ENCODE data around the gene URI1.

URI1 gene

GRCh38 chr19:29992233-29992867 is 50.3 kb downstream of the URI1 start:
- peaks cover 16% of the 10 kb centered on the region for H3K36me3 ChIP-seq
- DNase-seq, result no peak
- no peaks in the 10 kb centered on the region for H3K9me3 ChIP-seq (ENCODE audit: severe bottlenecking)

DNA sequence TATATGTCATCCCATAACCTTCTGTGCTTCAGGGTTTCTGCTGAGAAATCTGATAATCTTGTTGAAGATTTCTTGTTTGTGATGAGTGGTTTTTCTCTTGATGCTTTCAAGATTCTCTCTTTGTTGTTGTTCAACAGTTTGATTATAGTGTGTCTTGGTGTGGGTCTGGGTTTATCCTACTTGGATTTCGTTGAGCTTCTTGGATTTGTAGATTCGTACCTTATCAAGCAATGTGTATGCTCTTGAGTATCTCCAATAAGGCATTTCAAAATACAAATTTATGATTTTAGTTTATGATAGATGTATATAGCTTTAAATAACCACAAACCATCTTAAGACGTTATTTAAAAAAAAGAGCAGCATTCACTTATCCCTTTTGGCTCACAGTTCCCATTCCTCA is 57.5 kb downstream of the URI1 start:
- no peaks in the 10 kb centered on the region for H3K9me3 ChIP-seq (ENCODE audit: severe bottlenecking)
- H3K4me3 ChIP-seq (ENCODE audit: low read depth, low read length), result no peak overlapping the region
- no peak overlapping the region for H3K27ac ChIP-seq
- TF ChIP-seq, protein P1, sequence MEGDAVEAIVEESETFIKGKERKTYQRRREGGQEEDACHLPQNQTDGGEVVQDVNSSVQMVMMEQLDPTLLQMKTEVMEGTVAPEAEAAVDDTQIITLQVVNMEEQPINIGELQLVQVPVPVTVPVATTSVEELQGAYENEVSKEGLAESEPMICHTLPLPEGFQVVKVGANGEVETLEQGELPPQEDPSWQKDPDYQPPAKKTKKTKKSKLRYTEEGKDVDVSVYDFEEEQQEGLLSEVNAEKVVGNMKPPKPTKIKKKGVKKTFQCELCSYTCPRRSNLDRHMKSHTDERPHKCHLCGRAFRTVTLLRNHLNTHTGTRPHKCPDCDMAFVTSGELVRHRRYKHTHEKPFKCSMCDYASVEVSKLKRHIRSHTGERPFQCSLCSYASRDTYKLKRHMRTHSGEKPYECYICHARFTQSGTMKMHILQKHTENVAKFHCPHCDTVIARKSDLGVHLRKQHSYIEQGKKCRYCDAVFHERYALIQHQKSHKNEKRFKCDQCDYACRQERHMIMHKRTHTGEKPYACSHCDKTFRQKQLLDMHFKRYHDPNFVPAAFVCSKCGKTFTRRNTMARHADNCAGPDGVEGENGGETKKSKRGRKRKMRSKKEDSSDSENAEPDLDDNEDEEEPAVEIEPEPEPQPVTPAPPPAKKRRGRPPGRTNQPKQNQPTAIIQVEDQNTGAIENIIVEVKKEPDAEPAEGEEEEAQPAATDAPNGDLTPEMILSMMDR (IDR thresholded peaks at IDR 0.05; ENCODE audit: low read depth, low read length), result no peak
- DNase-seq, result no peak
- H3K27me3 ChIP-seq (ENCODE audit: insufficient read depth, low read depth, severe bottlenecking), result no peaks in the 10 kb centered on the region
- no peaks in the 10 kb centered on the region; the same call in 1 of the 2 replicates for H3K36me3 ChIP-seq

More at GRCh38 chr19:29992233-29992867, 50.3 kb downstream of the URI1 start:
- Histone ChIP-seq H3K27me3 (ENCODE audit: insufficient read depth, low read depth, severe bottlenecking) (no peaks in the 10 kb centered on the region), H3K4me3 (ENCODE audit: low read depth, low read length) (no peak overlapping the region), H3K27ac (no peak overlapping the region)
- TF ChIP-seq, protein P1 (IDR thresholded peaks at IDR 0.05; ENCODE audit: low read depth, low read length), result no peak

- H3K27ac ChIP-seq, result no peak overlapping the region
- H3K27me3 ChIP-seq (ENCODE audit: insufficient read depth, low read depth, severe bottlenecking), result no peaks in the 10 kb centered on the region
- no peak overlapping the region for H3K4me3 ChIP-seq (ENCODE audit: low read depth, low read length)
- no peaks in the 10 kb centered on the region for H3K9me3 ChIP-seq (ENCODE audit: severe bottlenecking)
- no peak for DNase-seq
- H3K36me3 ChIP-seq, result peaks cover 1% of the 10 kb centered on the region
- TF ChIP-seq, protein P1 (IDR thresholded peaks at IDR 0.05; ENCODE audit: low read depth, low read length), result no peak
Measured at GRCh38 chr19:30000862-30001261, 58.8 kb downstream of the URI1 start.

DNA sequence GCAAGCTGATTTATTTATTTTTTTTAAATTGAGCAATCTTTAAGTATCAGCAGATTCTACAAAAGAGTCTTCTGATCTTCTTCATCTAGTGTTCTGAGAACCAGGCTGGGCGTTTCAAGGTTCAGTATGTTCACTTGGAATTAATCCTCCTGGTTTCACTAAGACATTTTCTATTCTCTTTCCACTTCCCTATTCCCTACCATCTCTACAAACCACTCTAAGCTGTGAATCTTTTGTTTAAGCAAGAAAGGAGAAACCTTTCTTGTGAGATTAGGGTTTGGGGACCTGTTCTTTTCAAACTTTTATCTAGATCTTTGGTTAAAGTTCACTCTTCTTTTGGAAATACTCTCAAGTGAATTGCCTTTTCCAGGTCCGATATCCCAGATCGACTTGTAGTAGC is 59.3 kb downstream of the URI1 start:
- no peak overlapping the region for H3K27ac ChIP-seq
- H3K9me3 ChIP-seq (ENCODE audit: severe bottlenecking), result no peaks in the 10 kb centered on the region
- H3K36me3 ChIP-seq, result peaks cover 6% of the 10 kb centered on the region
- H3K27me3 ChIP-seq (ENCODE audit: insufficient read depth, low read depth, severe bottlenecking), result no peaks in the 10 kb centered on the region
- no peak for DNase-seq
- TF ChIP-seq, protein P1 (IDR thresholded peaks at IDR 0.05; ENCODE audit: low read depth, low read length), result no peak
- no peak overlapping the region for H3K4me3 ChIP-seq (ENCODE audit: low read depth, low read length)

DNA sequence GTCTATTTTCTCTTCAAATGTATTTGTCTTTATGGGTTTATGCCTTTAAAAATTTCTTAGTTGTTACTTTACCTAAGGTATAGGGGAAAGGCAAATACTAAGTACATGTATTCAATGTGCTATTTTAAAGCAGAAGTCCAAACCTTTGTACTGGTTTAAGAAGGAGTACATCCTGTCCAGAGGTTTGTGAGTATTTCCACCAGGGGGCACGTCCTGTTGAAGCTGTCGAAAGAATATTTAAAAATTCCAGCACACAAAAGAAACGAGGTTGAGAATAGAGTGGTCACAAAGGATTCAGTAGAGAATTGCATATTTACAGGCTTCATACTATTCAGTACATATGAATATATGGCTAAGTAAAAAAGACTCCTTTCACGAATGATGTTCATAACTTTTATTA is 59.8 kb downstream of the URI1 start:
- H3K27me3 ChIP-seq (ENCODE audit: insufficient read depth, low read depth, severe bottlenecking), result no peaks in the 10 kb centered on the region
- no peak for DNase-seq
- TF ChIP-seq, protein P1 (IDR thresholded peaks at IDR 0.05; ENCODE audit: low read depth, low read length), result no peak
- no peak overlapping the region for H3K27ac ChIP-seq
- no peak overlapping the region for H3K4me3 ChIP-seq (ENCODE audit: low read depth, low read length)
- H3K9me3 ChIP-seq (ENCODE audit: severe bottlenecking), result no peaks in the 10 kb centered on the region
- peaks cover 10% of the 10 kb centered on the region for H3K36me3 ChIP-seq

- no peak for DNase-seq
- Histone ChIP-seq H3K36me3 (peaks cover 11% of the 10 kb centered on the region), H3K27ac (no peak overlapping the region), H3K27me3 (ENCODE audit: insufficient read depth, low read depth, severe bottlenecking) (no peaks in the 10 kb centered on the region), H3K4me3 (ENCODE audit: low read depth, low read length) (no peak overlapping the region), H3K9me3 (ENCODE audit: severe bottlenecking) (no peaks in the 10 kb centered on the region)
- TF ChIP-seq, protein P1 (IDR thresholded peaks at IDR 0.05; ENCODE audit: low read depth, low read length), result no peak
Measured at GRCh38 chr19:30003866-30004265, 61.8 kb downstream of the URI1 start.

Data from WERI-Rb-1 (cell line).